Daoy (cell line): ENCODE measurements around the gene SBF2. TPM values are rescaled to one million over a fixed set of nuclear protein-coding genes. Genes with fewer than 3 reads are reported as not detected.

Experiments used
- total RNA-seq: library from RNA; depleted of rRNA; stranded (reverse); fragments of >200 nt; shearing (Covaris generic); gene quantifications from 2 replicates; pipeline ENCODE4 v1.2.3, GENCODE V29; 2014; rRNA removed

SBF2 gene
- total RNA-seq, 1 experiment from 2014 or later, result 23.4 TPM

Other genes starting within 250 kb of the SBF2 start
- 16.3 and 26.2 TPM in 2 replicates for gene ADM, start 10.9 kb upstream of the SBF2 start, total RNA-seq
- 1.3 and 2.0 TPM in 2 replicates for gene AMPD3, start 161.0 kb upstream of the SBF2 start, total RNA-seq
- 11.5 and 27.4 TPM in 2 replicates for gene RNF141, start 247.0 kb upstream of the SBF2 start, total RNA-seq